GM19328 (cell line): Measurements from ENCODE around the gene SERPINB7.

Experiments used
- ATAC-seq: cut with Tn5 transposase; IDR thresholded peaks from one replicate; pipeline ENCODE4 v1.9.1; 2021; ENCODE audit warnings: mild to moderate bottlenecking, moderate library complexity; ENCODE audit not compliant: unreplicated experiment

The SERPINB7 gene

GRCh38 chr18:63787673-63788072, 12.5 kb downstream of the SERPINB7 start:
- no peak for ATAC-seq

- ATAC-seq = no peak
Measured at GRCh38 chr18:63788447-63789096, 13.4 kb downstream of the SERPINB7 start.

GRCh38 chr18:63789327-63789726, 14.1 kb downstream of the SERPINB7 start:
- no peak for ATAC-seq

GRCh38 chr18:63795606-63796005, 20.4 kb downstream of the SERPINB7 start:
- ATAC-seq = no peak

DNA sequence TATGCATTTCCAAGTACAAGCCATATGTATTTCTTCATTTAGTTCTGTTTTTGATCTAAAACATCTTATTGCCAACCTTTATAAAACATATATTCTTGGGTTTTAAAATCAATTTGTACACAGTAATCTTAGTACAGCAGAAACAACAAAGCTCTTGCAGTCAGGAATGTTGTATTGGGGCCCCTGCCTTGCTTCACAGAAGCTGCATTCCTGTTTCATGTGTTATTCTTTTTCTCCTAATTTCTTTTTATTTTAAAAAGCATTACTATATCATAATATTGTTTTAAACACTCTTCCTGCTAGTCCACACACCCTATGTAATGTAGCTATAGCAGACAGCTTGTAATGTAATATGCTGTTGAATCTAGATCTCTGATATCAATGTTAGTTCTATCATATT, 24.0 kb downstream of the SERPINB7 start:
- no peak for ATAC-seq

DNA sequence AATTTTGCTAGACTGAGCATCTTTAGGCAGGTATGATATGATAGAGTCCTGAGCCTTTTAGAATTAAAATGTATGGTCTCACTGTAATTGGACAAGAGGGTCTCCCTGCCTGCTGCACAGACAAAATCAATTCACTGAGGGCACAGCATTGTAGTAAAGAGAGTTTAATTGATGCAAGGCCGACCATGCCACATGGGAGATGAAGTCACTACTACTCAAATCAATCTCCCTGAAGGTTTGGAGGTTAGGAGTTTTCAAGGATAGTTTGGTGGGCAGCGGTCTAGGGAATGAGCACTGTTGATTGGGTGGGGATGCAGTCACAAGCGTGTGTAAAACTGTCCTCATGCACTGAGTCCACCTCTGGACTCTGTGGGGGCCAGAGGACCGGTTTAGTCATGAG, 26.1 kb downstream of the SERPINB7 start:
- no peak for ATAC-seq

- no peak for ATAC-seq
Measured at GRCh38 chr18:63808125-63808524, 32.9 kb downstream of the SERPINB7 start.

DNA sequence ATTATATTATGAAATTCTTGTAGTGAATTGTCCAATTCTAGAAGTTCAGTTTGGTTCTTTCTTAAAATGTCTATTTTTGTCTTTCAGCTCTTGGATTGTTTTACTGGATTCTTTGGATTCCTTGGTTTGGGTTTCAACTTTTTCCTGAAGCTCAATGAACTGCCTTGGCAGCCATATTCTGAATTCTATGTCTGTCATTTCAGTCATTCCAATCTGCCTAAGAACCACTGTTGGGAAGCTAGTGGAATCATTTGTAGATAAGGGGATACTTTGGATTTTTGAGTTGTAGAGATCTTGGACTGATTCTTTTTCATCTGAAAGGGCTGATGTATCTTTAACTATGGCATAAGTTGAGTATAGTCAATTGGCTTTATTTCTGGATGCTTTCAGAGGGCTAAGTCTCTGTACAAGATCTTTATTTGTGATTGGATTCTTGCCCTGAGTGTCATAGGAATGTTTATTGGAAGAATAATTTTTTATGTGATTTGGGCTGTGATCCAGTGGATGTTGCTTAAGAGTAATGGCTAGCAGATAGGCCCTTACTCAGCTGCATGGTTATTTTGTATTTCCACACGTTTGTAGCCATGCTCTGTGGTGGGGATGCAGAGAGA, 42.3 kb downstream of the SERPINB7 start:
- ATAC-seq = no peak

DNA sequence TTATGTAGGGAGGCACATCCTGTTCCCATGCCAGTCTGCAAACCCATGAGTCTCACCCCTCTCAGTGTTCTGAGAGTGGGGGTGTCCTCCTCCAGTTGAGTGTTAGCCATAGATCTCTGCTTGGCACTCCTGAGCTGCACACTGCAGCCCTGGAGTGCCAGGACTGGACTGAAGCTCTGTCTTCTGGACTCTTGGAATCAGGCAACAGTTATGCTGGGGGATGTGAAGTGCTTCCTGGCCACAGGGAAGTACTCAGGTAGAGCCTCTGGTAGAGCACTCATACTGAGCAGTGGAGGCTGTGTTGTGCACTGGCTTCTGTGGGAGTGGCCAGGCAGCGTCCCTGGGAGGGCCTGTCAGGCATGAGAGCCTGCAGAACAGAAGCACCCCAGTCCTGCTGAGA, 43.0 kb downstream of the SERPINB7 start:
- ATAC-seq = no peak

DNA sequence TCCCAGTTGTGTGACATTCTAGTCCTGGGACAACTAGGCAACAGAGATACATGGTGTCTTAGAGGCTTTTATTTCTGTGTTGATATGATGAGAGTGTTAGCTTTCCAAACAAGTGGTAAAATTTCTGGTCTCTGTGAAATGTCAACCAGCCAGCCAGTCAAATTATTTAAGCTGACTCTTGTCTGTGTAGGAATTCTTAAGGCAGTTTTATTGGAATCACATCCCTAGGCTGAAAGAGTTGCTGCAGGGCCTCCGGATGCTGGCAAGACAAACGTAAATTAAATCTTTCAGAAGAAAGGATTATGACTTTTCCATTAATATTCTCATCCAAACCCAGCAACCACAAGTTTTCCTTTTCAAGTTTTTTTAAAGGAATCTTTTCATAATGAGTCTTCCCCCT, 44.6 kb downstream of the SERPINB7 start:
- ATAC-seq = no peak

DNA sequence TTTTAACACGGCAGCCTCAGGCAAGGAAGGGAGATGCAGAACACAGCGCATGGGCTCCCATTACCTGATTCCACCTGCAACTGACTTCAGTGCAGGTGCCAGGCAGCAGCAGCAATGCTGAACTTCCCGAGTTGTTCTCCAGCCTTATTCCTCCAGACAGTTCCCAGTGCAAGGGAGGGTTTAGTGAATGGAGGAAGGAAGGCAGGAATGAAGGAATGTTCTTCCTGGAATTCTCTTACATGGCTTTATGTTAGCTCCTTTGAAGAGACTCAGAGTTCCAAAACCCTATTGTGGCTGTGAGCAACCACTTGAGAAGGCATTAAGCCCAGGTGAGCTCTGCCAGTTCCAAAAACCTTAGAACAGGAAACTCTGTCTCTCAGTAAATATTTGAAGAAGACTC, 45.5 kb downstream of the SERPINB7 start:
- no peak for ATAC-seq

GRCh38 chr18:63823516-63824219, 48.5 kb downstream of the SERPINB7 start:
- ATAC-seq = no peak

DNA sequence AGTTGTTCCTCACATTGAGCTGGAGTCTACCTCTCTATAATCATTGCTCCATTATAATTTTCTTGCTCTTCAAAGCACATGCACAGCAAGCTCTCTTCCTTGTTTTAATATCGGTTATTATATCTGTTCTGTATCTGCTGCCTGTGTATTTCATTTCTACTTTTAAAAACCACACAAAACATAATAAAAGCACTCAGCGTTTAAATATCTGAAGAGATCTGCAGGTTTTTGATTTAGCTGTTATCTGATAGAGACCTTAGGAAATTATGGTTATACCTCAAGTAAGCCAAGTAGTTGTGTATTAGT, 49.0 kb downstream of the SERPINB7 start:
- ATAC-seq = no peak

GRCh38 chr18:63828120-63828519, 52.9 kb downstream of the SERPINB7 start:
- no peak for ATAC-seq

DNA sequence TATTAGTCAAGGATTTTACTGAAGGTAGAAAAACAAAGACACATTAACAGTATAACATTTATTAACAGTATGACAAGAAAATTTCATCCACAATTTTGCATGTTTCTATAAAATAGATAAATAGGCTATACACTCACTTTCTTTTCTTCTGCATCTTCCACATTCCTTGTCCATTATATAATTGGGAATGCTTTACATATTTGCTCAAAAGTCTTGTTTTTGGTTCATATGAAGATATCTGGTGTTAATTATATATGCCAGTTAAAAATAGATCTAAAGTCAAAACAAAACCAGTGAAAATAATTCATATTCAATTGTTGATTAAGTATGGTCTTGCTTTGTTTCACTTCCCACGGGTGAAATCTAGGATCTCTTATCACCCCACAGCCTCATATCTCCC, 53.4 kb downstream of the SERPINB7 start:
- no peak for ATAC-seq

GRCh38 chr18:63829886-63830285, 54.7 kb downstream of the SERPINB7 start:
- no peak for ATAC-seq

DNA sequence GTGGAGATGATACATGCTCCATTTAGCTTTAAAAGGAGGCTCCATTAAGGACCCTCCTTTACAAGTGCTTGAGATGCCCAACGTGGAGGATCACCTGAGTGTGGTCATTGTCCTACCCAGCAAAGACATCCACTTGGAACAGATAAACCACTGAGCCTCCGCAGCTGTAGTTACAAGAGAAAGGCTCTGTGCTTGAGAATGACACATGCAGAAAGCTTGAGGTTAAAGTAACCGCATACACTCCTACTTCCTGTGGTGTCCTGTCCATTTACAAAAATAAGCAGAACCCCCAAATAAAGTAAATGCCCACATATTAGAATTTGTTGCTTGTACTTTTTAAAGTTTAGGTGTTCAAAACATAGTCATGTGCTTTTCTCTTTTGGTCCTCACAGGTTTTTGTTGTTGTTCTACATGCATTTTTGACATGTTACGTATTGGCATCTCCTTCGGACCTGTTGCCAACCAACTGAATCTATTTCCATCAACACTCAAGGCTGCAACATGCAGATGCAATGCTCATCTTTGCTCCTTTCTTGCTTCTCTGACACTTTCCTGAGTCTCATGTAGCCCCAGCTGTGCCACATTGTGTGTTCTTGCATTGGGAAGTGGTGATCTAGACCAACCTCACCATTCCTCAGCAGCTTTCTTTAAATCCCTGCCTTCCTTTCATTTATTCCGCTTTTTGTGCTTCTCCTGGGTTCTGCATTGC, 56.0 kb downstream of the SERPINB7 start:
- ATAC-seq = peak; percentile 92

GRCh38 chr18:63832470-63832869, 57.3 kb downstream of the SERPINB7 start:
- peak; percentile 46 for ATAC-seq

DNA sequence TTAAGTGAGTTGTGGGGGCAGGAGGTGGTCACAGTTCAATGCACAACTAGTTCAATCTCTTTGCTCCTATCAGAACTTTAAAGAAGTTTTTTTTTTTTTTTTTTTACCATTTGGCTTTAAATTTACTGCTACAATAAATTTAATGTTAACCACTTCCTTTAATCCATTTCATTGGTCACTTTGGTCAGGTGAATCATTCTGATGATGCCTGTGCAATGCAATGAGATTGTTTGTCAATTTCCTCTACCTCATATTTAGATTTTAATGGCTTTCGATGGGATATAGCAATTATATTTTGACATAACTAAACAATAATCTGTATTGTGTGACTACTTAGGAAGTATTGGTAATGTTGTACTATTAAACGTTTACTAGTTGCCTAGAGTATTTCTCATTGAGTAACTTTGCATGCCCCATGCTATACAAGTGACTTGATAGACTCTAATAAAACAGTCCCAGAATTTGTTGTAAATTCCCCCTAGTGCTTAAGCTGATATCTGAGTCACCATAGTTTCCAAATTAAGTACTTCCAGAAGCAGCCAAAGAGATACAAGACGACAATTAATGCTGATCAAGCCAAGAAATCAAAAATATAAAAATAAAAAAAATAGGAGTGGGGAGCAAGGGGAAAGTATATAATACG, 59.4 kb downstream of the SERPINB7 start:
- no peak for ATAC-seq

GRCh38 chr18:63836456-63836855, 61.2 kb downstream of the SERPINB7 start:
- no peak for ATAC-seq

GRCh38 chr18:63837590-63837989, 62.4 kb downstream of the SERPINB7 start:
- no peak for ATAC-seq
